DND-41 (cell line): ENCODE results near the gene PEAK1.

Source experiments
- CTCF ChIP-seq: IDR thresholded peaks from 2 replicates; pipeline ENCODE4 v1.5.1; 2012; ENCODE audit warnings: borderline replicate concordance, low read length, moderate library complexity, mild to moderate bottlenecking; ENCODE audit not compliant: poor library complexity, severe bottlenecking; ENCODE audit errors: extremely low read depth
- EZH2 ChIP-seq: IDR thresholded peaks from 3 replicates; pipeline ENCODE4 v1.6.1; 2012; ENCODE audit warnings: borderline replicate concordance, low read depth, mild to moderate bottlenecking, moderate library complexity, low read length, inconsistent platforms; ENCODE audit not compliant: severe bottlenecking

GRCh38 chr15:77440378-77440999 lies 20.6 kb upstream of the PEAK1 start:
- TF ChIP-seq CTCF (no peak), EZH2 (no peak)
